PFSK-1 (cell line): ENCODE data around the gene CCDC24.

Source experiments
- FOXP2 ChIP-seq: optimal IDR thresholded peaks from 2 replicates; pipeline ENCODE3; 2011; ENCODE audit warnings: borderline replicate concordance, control low read depth, inconsistent platforms; ENCODE audit not compliant: insufficient read depth; ENCODE audit errors: extremely low read length, extremely low read depth
- POLR2AphosphoS5 ChIP-seq: IDR thresholded peaks from 2 replicates; pipeline ENCODE4 v1.6.1; 2012; ENCODE audit warnings: low read depth, mild to moderate bottlenecking, control low read depth, low read length, moderate library complexity
- REST ChIP-seq, 2 experiments: IDR thresholded peaks; 2 replicates each; pipeline versions ENCODE4 v1.6.1 to v1.8.0; 2011 to 2012; ENCODE audit warnings: low read depth in 2 of 2, low read length in 2 of 2, control low read depth in 1 of 2, inconsistent platforms in 1 of 2, mild to moderate bottlenecking in 1 of 2, moderate library complexity in 1 of 2; ENCODE audit not compliant: insufficient read depth in 1 of 2
- SIN3A ChIP-seq: IDR thresholded peaks from 2 replicates; pipeline ENCODE4 v1.6.1; 2012; ENCODE audit warnings: mild to moderate bottlenecking, low read length, moderate library complexity, borderline replicate concordance; ENCODE audit not compliant: insufficient read depth
- TAF1 ChIP-seq: IDR thresholded peaks from 2 replicates; pipeline ENCODE4 v1.6.1; 2012; ENCODE audit warnings: low read length, control low read depth, borderline replicate concordance; ENCODE audit not compliant: insufficient read depth

Gene CCDC24

GRCh38 chr1:44029911-44030604 lies 38.7 kb downstream of the CCDC24 start:
- TF ChIP-seq POLR2AphosphoS5 (peak; percentile 19; the same call in 1 of the 2 replicates), REST (IDR thresholded peaks at IDR 0.05; ENCODE audit: insufficient read depth in 1 of 2, low read depth in 2 of 2, low read length in 2 of 2) (no peak), SIN3A (peak; percentile 28; the same call in 1 of the 2 replicates), TAF1 (no peak)

DNA sequence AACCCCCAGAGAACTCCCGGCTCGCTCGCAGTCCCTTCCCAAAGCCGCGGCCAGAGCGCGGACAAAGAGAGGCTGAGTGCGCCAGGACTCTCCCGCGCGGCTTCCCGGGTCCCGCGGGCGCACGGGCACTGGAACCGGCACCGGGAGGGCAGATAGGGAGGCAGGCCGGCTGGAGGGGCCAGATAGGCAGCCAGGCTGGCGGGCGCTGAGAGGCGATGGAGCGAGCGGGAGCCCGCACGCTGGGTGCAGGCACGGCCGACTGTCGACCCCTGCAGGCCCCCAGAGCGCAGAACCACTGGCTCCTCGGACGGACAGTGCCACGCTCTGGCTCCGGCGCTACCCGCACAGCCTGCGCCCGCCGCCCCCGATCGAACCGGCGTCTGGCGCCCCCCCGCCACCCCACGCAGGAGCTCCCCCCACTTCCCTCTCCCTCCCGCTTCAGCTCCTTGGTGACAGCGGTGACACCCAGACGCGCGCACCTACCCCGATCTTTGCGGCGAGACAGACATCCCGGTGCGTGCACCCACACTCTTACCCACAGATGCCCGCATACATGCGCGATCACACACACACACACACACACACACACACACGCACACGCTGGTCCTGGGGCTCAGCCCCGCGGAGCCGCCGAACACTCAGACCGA lies 39.3 kb downstream of the CCDC24 start:
- TF ChIP-seq POLR2AphosphoS5 (no peak), SIN3A (no peak), FOXP2 (peak; percentile 43), REST (IDR thresholded peaks at IDR 0.05; ENCODE audit: insufficient read depth in 1 of 2, low read depth in 2 of 2, low read length in 2 of 2) (no peak), TAF1 (no peak)

GRCh38 chr1:44031252-44032169 lies 40.1 kb downstream of the CCDC24 start, which contains the start of gene SLC6A9:
SLC6A9 (minus strand) TSS chr1:44031462; CDS start chr1:44024277, 7,185 bp downstream.
- TF ChIP-seq TAF1 (no peak), FOXP2 (no peak), POLR2AphosphoS5 (no peak), SIN3A (no peak), REST (IDR thresholded peaks at IDR 0.05; ENCODE audit: insufficient read depth in 1 of 2, low read depth in 2 of 2, low read length in 2 of 2) (no peak)

- TF ChIP-seq REST (IDR thresholded peaks at IDR 0.05; ENCODE audit: insufficient read depth in 1 of 2, low read depth in 2 of 2, low read length in 2 of 2) = no peak
- TF ChIP-seq SIN3A = no peak
- no peak for TF ChIP-seq POLR2AphosphoS5
- TF ChIP-seq FOXP2 = no peak
- TF ChIP-seq TAF1 = no peak
Measured at GRCh38 chr1:44032170-44032790, 40.9 kb downstream of the CCDC24 start.
